HL-60 (cell line): ENCODE results near the gene RHBDF2.

Experiments
- DNase-seq, 2 experiments: peaks; one replicate each; pipeline ENCODE4 v3.0.0-alpha.2; 2010 to 2020; ENCODE audit warnings: low read depth in 1 of 2, low spot score in 1 of 2
- H3K27ac ChIP-seq: fragments of 250-450 bp; sonication (Bioruptor Pico); replicated peaks from 2 replicates; pipeline ENCODE4 v1.5.1; 2020; ENCODE audit warnings: mild to moderate bottlenecking, moderate library complexity
- H3K27me3 ChIP-seq: fragments of 250-450 bp; sonication (Bioruptor Pico); 2 replicates; pipeline ENCODE4 v1.5.1; 2021; ENCODE audit warnings: mild to moderate bottlenecking, moderate library complexity; ENCODE audit not compliant: insufficient read depth, poor library complexity, severe bottlenecking
- H3K4me3 ChIP-seq: replicated peaks from 2 replicates; pipeline ENCODE4 v1.5.1; 2011; ENCODE audit warnings: mild to moderate bottlenecking, control low read depth, low read length; ENCODE audit not compliant: insufficient read depth
- GABPA ChIP-seq: IDR thresholded peaks from 2 replicates; pipeline ENCODE4 v1.6.1; 2012; ENCODE audit warnings: low read depth
- POLR2AphosphoS5 ChIP-seq: IDR thresholded peaks from 2 replicates; pipeline ENCODE4 v1.6.1; 2012; ENCODE audit warnings: low read depth
- SPI1 ChIP-seq: IDR thresholded peaks from 2 replicates; pipeline ENCODE4 v1.6.1; 2012; ENCODE audit warnings: low read depth, mild to moderate bottlenecking, borderline replicate concordance
- TF ChIP-seq, protein P1 (sequence below): IDR thresholded peaks from one replicate; pipeline ENCODE4 v1.5.1; 2011; ENCODE audit warnings: low read length, control low read depth, inconsistent platforms; ENCODE audit not compliant: insufficient read depth
- TF ChIP-seq, protein P2 (sequence below): IDR thresholded peaks from 2 replicates; pipeline ENCODE4 v1.6.1; 2012; ENCODE audit warnings: low read depth; ENCODE audit not compliant: insufficient replicate concordance

The RHBDF2 gene

DNA sequence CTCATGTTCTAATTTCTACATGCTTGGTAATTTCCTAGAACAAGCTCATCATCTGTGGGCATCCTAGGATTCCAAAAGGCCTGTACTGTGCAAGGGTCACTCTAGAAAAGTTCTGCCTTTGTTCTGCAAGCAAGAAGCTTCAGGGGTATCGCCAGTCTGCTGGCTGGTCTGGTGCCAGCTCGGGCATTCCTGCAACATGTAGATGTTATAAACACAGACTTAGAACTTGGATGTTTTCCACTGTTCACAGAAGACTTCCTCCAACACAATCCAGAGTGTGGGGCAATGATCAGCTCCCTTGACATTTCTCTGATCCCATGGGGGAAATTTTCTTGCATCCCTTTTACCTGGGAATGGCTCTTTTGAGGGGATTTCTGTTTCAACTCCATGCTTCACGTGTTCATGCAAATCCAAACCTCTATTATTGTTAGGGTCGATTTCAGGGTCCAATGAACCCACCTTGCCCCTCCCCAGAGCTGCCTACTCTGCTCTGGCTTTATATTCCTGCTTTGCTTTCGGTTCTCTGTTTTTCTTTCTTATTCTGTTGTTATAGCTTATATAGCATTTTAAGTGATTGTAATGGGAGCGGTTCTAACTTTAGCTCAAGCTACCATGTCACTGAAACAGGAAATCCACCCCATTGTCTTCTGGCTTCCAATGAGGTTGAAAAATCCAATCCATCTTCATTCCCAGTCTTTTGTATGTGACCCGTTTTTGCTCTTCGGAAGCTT is 73.6 kb downstream of the RHBDF2 start:
- Histone ChIP-seq H3K27ac (no peak overlapping the region), H3K27me3 (no peaks in the 10 kb centered on the region)
- TF ChIP-seq POLR2AphosphoS5 (no peak), GABPA (no peak), SPI1 (no peak)
- TF ChIP-seq, protein P1, sequence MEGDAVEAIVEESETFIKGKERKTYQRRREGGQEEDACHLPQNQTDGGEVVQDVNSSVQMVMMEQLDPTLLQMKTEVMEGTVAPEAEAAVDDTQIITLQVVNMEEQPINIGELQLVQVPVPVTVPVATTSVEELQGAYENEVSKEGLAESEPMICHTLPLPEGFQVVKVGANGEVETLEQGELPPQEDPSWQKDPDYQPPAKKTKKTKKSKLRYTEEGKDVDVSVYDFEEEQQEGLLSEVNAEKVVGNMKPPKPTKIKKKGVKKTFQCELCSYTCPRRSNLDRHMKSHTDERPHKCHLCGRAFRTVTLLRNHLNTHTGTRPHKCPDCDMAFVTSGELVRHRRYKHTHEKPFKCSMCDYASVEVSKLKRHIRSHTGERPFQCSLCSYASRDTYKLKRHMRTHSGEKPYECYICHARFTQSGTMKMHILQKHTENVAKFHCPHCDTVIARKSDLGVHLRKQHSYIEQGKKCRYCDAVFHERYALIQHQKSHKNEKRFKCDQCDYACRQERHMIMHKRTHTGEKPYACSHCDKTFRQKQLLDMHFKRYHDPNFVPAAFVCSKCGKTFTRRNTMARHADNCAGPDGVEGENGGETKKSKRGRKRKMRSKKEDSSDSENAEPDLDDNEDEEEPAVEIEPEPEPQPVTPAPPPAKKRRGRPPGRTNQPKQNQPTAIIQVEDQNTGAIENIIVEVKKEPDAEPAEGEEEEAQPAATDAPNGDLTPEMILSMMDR: no peak
- TF ChIP-seq, protein P2, sequence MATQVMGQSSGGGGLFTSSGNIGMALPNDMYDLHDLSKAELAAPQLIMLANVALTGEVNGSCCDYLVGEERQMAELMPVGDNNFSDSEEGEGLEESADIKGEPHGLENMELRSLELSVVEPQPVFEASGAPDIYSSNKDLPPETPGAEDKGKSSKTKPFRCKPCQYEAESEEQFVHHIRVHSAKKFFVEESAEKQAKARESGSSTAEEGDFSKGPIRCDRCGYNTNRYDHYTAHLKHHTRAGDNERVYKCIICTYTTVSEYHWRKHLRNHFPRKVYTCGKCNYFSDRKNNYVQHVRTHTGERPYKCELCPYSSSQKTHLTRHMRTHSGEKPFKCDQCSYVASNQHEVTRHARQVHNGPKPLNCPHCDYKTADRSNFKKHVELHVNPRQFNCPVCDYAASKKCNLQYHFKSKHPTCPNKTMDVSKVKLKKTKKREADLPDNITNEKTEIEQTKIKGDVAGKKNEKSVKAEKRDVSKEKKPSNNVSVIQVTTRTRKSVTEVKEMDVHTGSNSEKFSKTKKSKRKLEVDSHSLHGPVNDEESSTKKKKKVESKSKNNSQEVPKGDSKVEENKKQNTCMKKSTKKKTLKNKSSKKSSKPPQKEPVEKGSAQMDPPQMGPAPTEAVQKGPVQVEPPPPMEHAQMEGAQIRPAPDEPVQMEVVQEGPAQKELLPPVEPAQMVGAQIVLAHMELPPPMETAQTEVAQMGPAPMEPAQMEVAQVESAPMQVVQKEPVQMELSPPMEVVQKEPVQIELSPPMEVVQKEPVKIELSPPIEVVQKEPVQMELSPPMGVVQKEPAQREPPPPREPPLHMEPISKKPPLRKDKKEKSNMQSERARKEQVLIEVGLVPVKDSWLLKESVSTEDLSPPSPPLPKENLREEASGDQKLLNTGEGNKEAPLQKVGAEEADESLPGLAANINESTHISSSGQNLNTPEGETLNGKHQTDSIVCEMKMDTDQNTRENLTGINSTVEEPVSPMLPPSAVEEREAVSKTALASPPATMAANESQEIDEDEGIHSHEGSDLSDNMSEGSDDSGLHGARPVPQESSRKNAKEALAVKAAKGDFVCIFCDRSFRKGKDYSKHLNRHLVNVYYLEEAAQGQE: no peak

DNA sequence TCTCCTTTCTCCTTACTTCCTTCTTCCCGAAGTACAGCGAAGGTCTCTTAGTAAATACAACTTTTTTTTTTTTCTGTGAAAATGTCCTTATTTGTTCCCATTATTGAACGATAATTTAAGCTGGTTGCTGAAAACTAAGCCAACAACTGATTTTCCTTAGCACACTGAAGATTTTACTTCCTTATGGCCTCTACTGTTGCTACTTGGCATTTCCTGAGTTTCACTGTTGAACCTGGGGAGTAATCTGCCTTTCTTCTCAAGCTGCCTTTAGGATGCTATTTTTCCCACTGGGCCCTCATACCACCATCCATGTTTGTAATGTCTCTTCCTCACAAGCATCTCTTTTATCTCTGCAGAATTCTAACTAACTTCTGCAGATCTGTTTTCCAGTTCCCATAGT is 74.4 kb downstream of the RHBDF2 start:
- Histone ChIP-seq H3K27ac (no peak overlapping the region), H3K27me3 (no peaks in the 10 kb centered on the region), H3K4me3 (no peak overlapping the region)
- no peak for TF ChIP-seq POLR2AphosphoS5
- no peak for TF ChIP-seq SPI1
- no peak for TF ChIP-seq GABPA
- no peak for DNase-seq

More for the DNA sequence above, 73.6 kb downstream of the RHBDF2 start:
- no peak for DNase-seq
- H3K4me3 ChIP-seq: no peak overlapping the region

DNA sequence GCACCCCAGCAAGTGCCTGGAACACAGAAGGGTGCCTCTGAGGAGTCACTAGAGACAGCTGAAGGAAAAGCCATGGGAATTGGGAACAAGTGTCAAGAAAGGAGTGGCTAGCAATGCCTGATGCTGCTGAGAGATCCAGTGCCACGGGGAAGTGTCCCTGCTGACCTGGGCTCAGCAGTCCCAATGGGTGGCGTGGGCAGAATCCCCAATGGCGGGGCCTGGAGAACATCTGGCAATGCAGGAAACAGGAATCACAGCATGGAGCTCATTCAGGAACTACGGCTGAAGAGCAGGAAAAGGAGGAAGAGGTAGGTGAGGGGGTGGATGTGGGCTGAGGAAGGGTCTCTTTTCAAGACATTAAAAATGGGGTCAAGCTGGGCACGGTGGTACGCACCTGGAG is 78.4 kb downstream of the RHBDF2 start:
- no peak for TF ChIP-seq POLR2AphosphoS5
- no peak for TF ChIP-seq GABPA
- TF ChIP-seq, protein P2: no peak
- TF ChIP-seq, protein P1: no peak
- TF ChIP-seq SPI1: no peak
- no peak for DNase-seq
- Histone ChIP-seq H3K27ac (no peak overlapping the region), H3K4me3 (no peak overlapping the region), H3K27me3 (no peaks in the 10 kb centered on the region)

DNA sequence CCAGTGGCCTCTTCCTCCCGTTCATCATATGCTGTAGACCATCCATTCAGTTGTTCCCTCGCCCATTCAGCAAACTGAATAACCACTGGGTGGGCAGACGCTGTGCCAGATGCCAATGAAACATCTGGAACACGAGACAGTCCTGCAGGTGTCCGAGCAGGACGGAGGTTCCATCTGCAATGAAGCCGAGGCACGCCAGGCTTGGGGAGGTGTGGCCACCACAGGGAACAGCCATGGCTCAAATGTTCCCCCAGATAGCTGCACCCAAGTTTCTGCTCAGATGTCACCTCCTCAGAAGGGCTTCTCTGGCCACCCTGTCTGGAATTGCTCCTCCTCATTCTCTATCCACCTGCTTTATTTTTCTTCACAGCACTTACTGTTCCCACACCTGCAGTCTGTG is 78.8 kb downstream of the RHBDF2 start:
- TF ChIP-seq POLR2AphosphoS5 (no peak), SPI1 (no peak)
- H3K27ac ChIP-seq: no peak overlapping the region
- DNase-seq: no peak
- H3K27me3 ChIP-seq: no peaks in the 10 kb centered on the region
- H3K4me3 ChIP-seq: no peak overlapping the region

DNA sequence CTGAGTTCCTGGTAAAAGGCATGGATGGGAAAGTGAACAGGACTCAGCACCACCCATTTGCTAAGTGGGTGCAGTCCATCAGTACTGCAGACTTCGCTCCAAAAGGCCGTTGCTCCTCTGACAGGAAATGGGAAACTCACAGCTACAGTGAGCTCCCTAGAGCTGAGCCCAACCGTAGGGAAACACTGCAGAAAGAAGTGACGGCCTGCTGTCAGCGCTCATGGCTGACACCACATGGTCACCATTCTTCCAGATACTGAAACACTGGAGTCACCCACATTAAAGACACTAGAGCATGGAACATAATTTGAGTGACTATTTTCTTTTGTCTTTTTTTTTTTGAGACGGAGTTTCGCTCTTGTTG is 80.2 kb downstream of the RHBDF2 start:
- TF ChIP-seq, protein P2: no peak
- DNase-seq: no peak
- Histone ChIP-seq H3K4me3 (no peak overlapping the region), H3K27me3 (no peaks in the 10 kb centered on the region), H3K27ac (no peak overlapping the region)
